Fibroblast of lung (primary cell): Measurements from ENCODE around the gene CDIPT. TPM values are rescaled to one million over a fixed set of nuclear protein-coding genes. Genes with fewer than 3 reads are reported as not detected.
"Not testable (repeated sequence)": the region's sequence is repeated elsewhere in the genome, so short reads cannot be mapped to it uniquely, and the experiment has no call there.

Experiments
- DNase-seq, 2 donors: peaks; one replicate each; pipeline versions ENCODE4 v3.0.0 to v3.0.0-alpha.2; 2010; ENCODE audit warnings: low read depth in 2 of 2
- H2AFZ ChIP-seq: 2 replicates; pipeline ENCODE4 v1.5.1; 2012; ENCODE audit warnings: low read length, control low read depth, inconsistent platforms
- H3K27ac ChIP-seq: 2 replicates; pipeline ENCODE4 v1.5.1; 2011; ENCODE audit warnings: low read length, control low read depth; ENCODE audit not compliant: insufficient read depth
- H3K27me3 ChIP-seq: 2 replicates; pipeline ENCODE4 v1.5.1; 2011; ENCODE audit warnings: mild to moderate bottlenecking, low read length; ENCODE audit not compliant: control insufficient read depth, insufficient read depth
- H3K36me3 ChIP-seq: 2 replicates; pipeline ENCODE4 v1.5.1; 2011; ENCODE audit warnings: low read length; ENCODE audit not compliant: control insufficient read depth, insufficient read depth
- H3K4me1 ChIP-seq: 2 replicates; pipeline ENCODE4 v1.5.1; 2011; ENCODE audit warnings: low read length; ENCODE audit not compliant: control insufficient read depth, insufficient read depth; ENCODE audit errors: extremely low read depth
- H3K4me2 ChIP-seq: 2 replicates; pipeline ENCODE4 v1.5.1; 2011; ENCODE audit warnings: low read length, control low read depth; ENCODE audit not compliant: insufficient read depth; ENCODE audit errors: extremely low read depth
- H3K4me3 ChIP-seq, 4 experiments: fragments of 200-600 bp in 1 of 4; sonication (generic) in 1 of 4; replicated peaks in 1 of 4; 2 replicates each; pipeline ENCODE4 v1.5.1; 2011 to 2016; ENCODE audit warnings: low read length in 4 of 4, low read depth in 3 of 4, mild to moderate bottlenecking in 3 of 4, control low read depth in 2 of 4, inconsistent platforms in 1 of 4, mixed read lengths in 1 of 4; ENCODE audit not compliant: insufficient read depth in 1 of 4; ENCODE audit errors: control extremely low read depth in 1 of 4
- H3K79me2 ChIP-seq: 2 replicates; pipeline ENCODE4 v1.5.1; 2012; ENCODE audit warnings: mild to moderate bottlenecking, low read length, inconsistent platforms; ENCODE audit not compliant: control insufficient read depth, insufficient read depth
- H3K9ac ChIP-seq: 2 replicates; pipeline ENCODE4 v1.5.1; 2011; ENCODE audit warnings: mild to moderate bottlenecking, low read length, control low read depth; ENCODE audit not compliant: insufficient read depth
- H3K9me3 ChIP-seq: 2 replicates; pipeline ENCODE4 v1.5.1; 2012; ENCODE audit warnings: low read depth, low read length; ENCODE audit not compliant: control insufficient read depth, insufficient read depth
- H4K20me1 ChIP-seq: 2 replicates; pipeline ENCODE4 v1.5.1; 2011; ENCODE audit warnings: low read length; ENCODE audit not compliant: control insufficient read depth, insufficient read depth; ENCODE audit errors: extremely low read depth
- CTCF ChIP-seq, 2 donors: IDR thresholded peaks in 1 of 2; conservative IDR thresholded peaks in 1 of 2; 1 replicate in 1 of 2; 2 replicates in 1 of 2; pipeline ENCODE4 v1.5.1; 2011 to 2012; ENCODE audit warnings: low read length in 2 of 2, control low read depth in 1 of 2, inconsistent platforms in 1 of 2, low read depth in 1 of 2, mild to moderate bottlenecking in 1 of 2
- EZH2 ChIP-seq: IDR thresholded peaks from 2 replicates; pipeline ENCODE4 v1.5.1; 2012; ENCODE audit warnings: low read length, control low read depth, mild to moderate bottlenecking; ENCODE audit errors: missing control alignments
- polyA plus RNA-seq, 2 donors: library from polyadenylated mRNA; depleted of rRNA in 1 of 2; stranded (reverse) in 1 of 2; unstranded in 1 of 2; fragments of >200 nt; gene quantifications; 2 replicates each; pipeline ENCODE4 v1.2.1, GENCODE V29; 2011 to 2012; ENCODE audit warnings: missing spikeins in 1 of 2
- total RNA-seq: library from RNA; depleted of rRNA; stranded (reverse); fragments of >200 nt; gene quantifications from 2 replicates; pipeline ENCODE4 v1.2.1, GENCODE V29; 2014

Gene CDIPT
- total and polyA plus RNA-seq, 2 donors (not counting 1 experiment from before 2014, with no cell fraction given): 84.9 to 99.6 TPM

- Histone ChIP-seq H3K36me3 (no peaks in the 10 kb centered on the region), H3K79me2 (no peaks in the 10 kb centered on the region), H3K27ac (no peak overlapping the region), H2AFZ (no peak overlapping the region), H3K27me3 (peaks cover 13% of the 10 kb centered on the region), H3K4me1 (no peaks in the 10 kb centered on the region), H3K4me3 (no peak overlapping the region), H3K9ac (no peak overlapping the region), H3K9me3 (no peaks in the 10 kb centered on the region), H3K4me2 (no peak overlapping the region), H4K20me1 (no peaks in the 10 kb centered on the region)
- TF ChIP-seq CTCF (conservative IDR thresholded peaks at IDR 0.05 in 1 of 2, IDR thresholded peaks at IDR 0.05 in 1 of 2; ENCODE audit: low read depth in 1 of 2, low read length in 2 of 2) (no peak), EZH2 (no peak)
- no peak for DNase-seq
These were observed 12.2 kb upstream of the CDIPT start for GRCh38 chr16:29875206-29875605.

- Histone ChIP-seq H3K79me2 (no peaks in the 10 kb centered on the region), H3K27ac (no peak overlapping the region), H3K4me1 (no peaks in the 10 kb centered on the region), H3K4me2 (no peak overlapping the region), H3K36me3 (no peaks in the 10 kb centered on the region), H3K27me3 (peaks cover 13% of the 10 kb centered on the region), H2AFZ (no peak overlapping the region), H3K9ac (no peak overlapping the region), H3K9me3 (no peaks in the 10 kb centered on the region), H4K20me1 (no peaks in the 10 kb centered on the region), H3K4me3 (no peak overlapping the region)
- no peak for TF ChIP-seq CTCF (conservative IDR thresholded peaks at IDR 0.05 in 1 of 2, IDR thresholded peaks at IDR 0.05 in 1 of 2; ENCODE audit: low read depth in 1 of 2, low read length in 2 of 2)
- TF ChIP-seq EZH2: no peak
- DNase-seq: no peak
These were observed 10.3 kb upstream of the CDIPT start for GRCh38 chr16:29873319-29873718.

- DNase-seq: no peak
- no peak for TF ChIP-seq EZH2
- no peak for TF ChIP-seq CTCF (conservative IDR thresholded peaks at IDR 0.05 in 1 of 2, IDR thresholded peaks at IDR 0.05 in 1 of 2; ENCODE audit: low read depth in 1 of 2, low read length in 2 of 2)
- no peaks in the 10 kb centered on the region for H3K36me3 ChIP-seq
- no peak overlapping the region for H3K4me3 ChIP-seq
- no peaks in the 10 kb centered on the region for H4K20me1 ChIP-seq
- H3K9ac ChIP-seq: no peak overlapping the region
- H3K79me2 ChIP-seq: no peaks in the 10 kb centered on the region
- H2AFZ ChIP-seq: no peak overlapping the region
- H3K4me1 ChIP-seq: no peaks in the 10 kb centered on the region
- H3K9me3 ChIP-seq: no peaks in the 10 kb centered on the region
- no peak overlapping the region for H3K27ac ChIP-seq
- no peak overlapping the region for H3K4me2 ChIP-seq
- peaks cover 4% of the 10 kb centered on the region for H3K27me3 ChIP-seq
These were observed 9.0 kb upstream of the CDIPT start for GRCh38 chr16:29871822-29872546.

GRCh38 chr16:29869067-29869466 is 6.0 kb upstream of the CDIPT start:
- H3K4me3 ChIP-seq, H3K9ac ChIP-seq, H3K27me3 ChIP-seq, H4K20me1 ChIP-seq, H3K79me2 ChIP-seq, H3K4me1 ChIP-seq, H3K4me2 ChIP-seq, H3K9me3 ChIP-seq, H3K36me3 ChIP-seq, H3K27ac ChIP-seq, DNase-seq, H2AFZ ChIP-seq: not testable (repeated sequence)
